ENCODE results near the gene PARPBP.

- TF ChIP-seq, protein P1, sequence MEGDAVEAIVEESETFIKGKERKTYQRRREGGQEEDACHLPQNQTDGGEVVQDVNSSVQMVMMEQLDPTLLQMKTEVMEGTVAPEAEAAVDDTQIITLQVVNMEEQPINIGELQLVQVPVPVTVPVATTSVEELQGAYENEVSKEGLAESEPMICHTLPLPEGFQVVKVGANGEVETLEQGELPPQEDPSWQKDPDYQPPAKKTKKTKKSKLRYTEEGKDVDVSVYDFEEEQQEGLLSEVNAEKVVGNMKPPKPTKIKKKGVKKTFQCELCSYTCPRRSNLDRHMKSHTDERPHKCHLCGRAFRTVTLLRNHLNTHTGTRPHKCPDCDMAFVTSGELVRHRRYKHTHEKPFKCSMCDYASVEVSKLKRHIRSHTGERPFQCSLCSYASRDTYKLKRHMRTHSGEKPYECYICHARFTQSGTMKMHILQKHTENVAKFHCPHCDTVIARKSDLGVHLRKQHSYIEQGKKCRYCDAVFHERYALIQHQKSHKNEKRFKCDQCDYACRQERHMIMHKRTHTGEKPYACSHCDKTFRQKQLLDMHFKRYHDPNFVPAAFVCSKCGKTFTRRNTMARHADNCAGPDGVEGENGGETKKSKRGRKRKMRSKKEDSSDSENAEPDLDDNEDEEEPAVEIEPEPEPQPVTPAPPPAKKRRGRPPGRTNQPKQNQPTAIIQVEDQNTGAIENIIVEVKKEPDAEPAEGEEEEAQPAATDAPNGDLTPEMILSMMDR (IDR thresholded peaks at IDR 0.05): no peak
- TF ChIP-seq POLR2A (IDR thresholded peaks at IDR 0.05): no peak
Measured at GRCh38 chr12:102174117-102174516, 54.1 kb downstream of the PARPBP start.

Data from uterus (tissue), 2 donors.